Bronchial epithelial cell (primary cell): ENCODE measurements around the gene NR1D1. TPM values are rescaled to one million over a fixed set of nuclear protein-coding genes. Genes with fewer than 3 reads are reported as not detected.

Experiments
- DNase-seq: peaks from one replicate; pipeline ENCODE4 v3.0.0-alpha.2; 2010; ENCODE audit warnings: low read depth
- FAIRE-seq: peaks from 2 replicates; lab custom pipeline; 2011; peaks lifted over from hg19 to GRCh38; lab: Jason Lieb, UNC
- H3K27me3 ChIP-seq: 2 replicates; pipeline ENCODE4 v1.5.1; 2011; ENCODE audit warnings: low read length; ENCODE audit not compliant: control insufficient read depth, insufficient read depth
- H3K36me3 ChIP-seq: 2 replicates; pipeline ENCODE4 v1.5.1; 2011; ENCODE audit warnings: low read length; ENCODE audit not compliant: control insufficient read depth, insufficient read depth
- H3K4me3 ChIP-seq: 2 replicates; pipeline ENCODE4 v1.5.1; 2011; ENCODE audit warnings: mild to moderate bottlenecking, low read depth, low read length, control low read depth
- total RNA-seq: library from RNA; depleted of rRNA; stranded (reverse); fragments of >200 nt; gene quantifications from 2 replicates; pipeline ENCODE4 v1.2.1, GENCODE V29; 2014
- TF ChIP-seq, protein P1 (sequence below): IDR thresholded peaks from 2 replicates; pipeline ENCODE4 v1.5.1; 2011; ENCODE audit warnings: mild to moderate bottlenecking, moderate library complexity, low read length, control low read depth, inconsistent platforms; ENCODE audit not compliant: insufficient read depth, severe bottlenecking

The NR1D1 gene
- total RNA-seq, 1 donor from 2014 or later: 0.79 TPM

- no peak for FAIRE-seq
- Histone ChIP-seq H3K36me3 (peaks cover 15% of the 10 kb centered on the region), H3K27me3 (no peaks in the 10 kb centered on the region), H3K4me3 (no peak overlapping the region)
- TF ChIP-seq, protein P1, sequence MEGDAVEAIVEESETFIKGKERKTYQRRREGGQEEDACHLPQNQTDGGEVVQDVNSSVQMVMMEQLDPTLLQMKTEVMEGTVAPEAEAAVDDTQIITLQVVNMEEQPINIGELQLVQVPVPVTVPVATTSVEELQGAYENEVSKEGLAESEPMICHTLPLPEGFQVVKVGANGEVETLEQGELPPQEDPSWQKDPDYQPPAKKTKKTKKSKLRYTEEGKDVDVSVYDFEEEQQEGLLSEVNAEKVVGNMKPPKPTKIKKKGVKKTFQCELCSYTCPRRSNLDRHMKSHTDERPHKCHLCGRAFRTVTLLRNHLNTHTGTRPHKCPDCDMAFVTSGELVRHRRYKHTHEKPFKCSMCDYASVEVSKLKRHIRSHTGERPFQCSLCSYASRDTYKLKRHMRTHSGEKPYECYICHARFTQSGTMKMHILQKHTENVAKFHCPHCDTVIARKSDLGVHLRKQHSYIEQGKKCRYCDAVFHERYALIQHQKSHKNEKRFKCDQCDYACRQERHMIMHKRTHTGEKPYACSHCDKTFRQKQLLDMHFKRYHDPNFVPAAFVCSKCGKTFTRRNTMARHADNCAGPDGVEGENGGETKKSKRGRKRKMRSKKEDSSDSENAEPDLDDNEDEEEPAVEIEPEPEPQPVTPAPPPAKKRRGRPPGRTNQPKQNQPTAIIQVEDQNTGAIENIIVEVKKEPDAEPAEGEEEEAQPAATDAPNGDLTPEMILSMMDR: no peak
- DNase-seq: no peak
Observed at GRCh38 chr17:40090237-40091119, 9.9 kb downstream of the NR1D1 start.

DNA sequence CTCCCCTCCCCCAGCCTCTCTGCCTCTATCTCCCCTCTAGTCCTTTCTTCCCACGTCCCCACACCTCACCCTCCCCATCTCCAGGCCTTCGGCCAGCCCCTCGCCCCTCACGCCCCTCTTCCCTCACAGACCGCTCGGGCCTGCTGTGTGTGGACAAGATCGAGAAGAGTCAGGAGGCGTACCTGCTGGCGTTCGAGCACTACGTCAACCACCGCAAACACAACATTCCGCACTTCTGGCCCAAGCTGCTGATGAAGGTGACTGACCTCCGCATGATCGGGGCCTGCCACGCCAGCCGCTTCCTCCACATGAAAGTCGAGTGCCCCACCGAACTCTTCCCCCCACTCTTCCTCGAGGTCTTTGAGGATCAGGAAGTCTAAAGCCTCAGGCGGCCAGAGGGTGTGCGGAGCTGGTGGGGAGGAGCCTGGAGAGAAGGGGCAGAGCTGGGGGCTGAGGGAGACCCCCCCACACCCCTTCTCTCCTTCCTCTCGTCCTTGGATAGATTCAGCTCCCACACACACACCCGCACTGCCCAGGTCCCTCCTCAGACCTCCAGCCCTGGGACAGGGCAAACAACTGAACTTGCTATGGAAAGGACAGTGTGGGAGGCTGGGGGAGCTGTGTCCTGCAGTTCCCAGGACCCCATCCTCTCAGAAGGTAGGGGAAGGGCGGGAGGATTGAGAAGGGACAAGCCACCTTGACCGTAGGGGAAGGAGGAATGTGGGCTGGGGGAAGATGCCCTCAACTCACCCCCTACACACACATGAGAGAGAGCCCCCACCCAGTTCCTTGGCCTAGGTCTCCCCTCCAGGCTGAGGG lies 11.1 kb downstream of the NR1D1 start:
- DNase-seq (no peak), FAIRE-seq (no peak)
- no peaks in the 10 kb centered on the region for H3K27me3 ChIP-seq
- TF ChIP-seq, protein P1: no peak
- H3K36me3 ChIP-seq: peaks cover 6% of the 10 kb centered on the region
- no peak overlapping the region for H3K4me3 ChIP-seq

DNA sequence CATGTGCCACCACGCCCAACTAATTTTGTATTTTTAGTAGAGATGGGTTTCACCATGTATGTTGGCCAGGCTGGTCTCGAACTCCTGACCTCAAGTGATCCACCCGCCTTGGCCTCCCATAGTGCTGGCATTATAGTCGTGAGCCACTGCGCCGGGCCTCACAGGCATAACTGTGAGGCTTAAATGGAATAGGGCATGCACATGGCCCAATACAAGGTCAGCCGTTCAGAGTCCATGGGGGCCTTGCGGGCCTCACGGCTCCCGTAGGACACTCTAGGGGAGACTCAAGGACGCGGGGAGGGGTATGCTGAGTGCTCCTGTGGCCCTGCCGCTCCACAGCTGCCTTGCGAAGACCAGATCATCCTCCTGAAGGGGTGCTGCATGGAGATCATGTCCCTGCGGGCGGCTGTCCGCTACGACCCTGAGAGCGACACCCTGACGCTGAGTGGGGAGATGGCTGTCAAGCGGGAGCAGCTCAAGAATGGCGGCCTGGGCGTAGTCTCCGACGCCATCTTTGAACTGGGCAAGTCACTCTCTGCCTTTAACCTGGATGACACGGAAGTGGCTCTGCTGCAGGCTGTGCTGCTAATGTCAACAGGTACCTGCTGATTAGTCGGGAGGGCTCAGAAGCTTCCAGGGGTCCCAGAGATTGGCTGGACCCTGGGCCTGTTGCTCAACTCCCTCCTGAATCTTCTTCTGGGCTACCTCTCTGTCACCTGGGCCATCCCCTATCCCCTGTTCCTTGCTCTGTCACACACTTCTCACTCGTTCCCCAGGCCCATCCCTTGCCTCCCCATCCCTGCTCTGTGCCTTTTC lies 12.3 kb downstream of the NR1D1 start:
- H3K27me3 ChIP-seq: no peaks in the 10 kb centered on the region
- H3K4me3 ChIP-seq: no peak overlapping the region
- FAIRE-seq (no peak), DNase-seq (no peak)
- H3K36me3 ChIP-seq: peaks cover under 1% of the 10 kb centered on the region
- TF ChIP-seq, protein P1: no peak

- no peaks in the 10 kb centered on the region for H3K27me3 ChIP-seq
- FAIRE-seq (peak; percentile 97), DNase-seq (no peak)
- TF ChIP-seq, protein P1: no peak
- no peaks in the 10 kb centered on the region for H3K36me3 ChIP-seq
- no peak overlapping the region for H3K4me3 ChIP-seq
Observed at GRCh38 chr17:40087049-40087794, 13.2 kb downstream of the NR1D1 start.
